IMR-90 (cell line): Measurements from ENCODE around the gene TTC24.

ENCODE experiments used
- BHLHE40 ChIP-seq: fragments of 150-350 bp; IDR thresholded peaks from 2 replicates; pipeline ENCODE4 v1.6.1; 2016; ENCODE audit warnings: mild to moderate bottlenecking, low read depth, low read length
- CEBPB ChIP-seq: IDR thresholded peaks from 2 replicates; pipeline ENCODE4 v1.6.1; 2012; ENCODE audit warnings: low read depth, low read length, improper control_type of control experiment
- CTCF ChIP-seq: conservative IDR thresholded peaks from 2 replicates; pipeline ENCODE4 v1.5.1; 2012; ENCODE audit warnings: mild to moderate bottlenecking, low read depth, low read length, improper control_type of control experiment
- FOS ChIP-seq: fragments of 150-350 bp; IDR thresholded peaks from 2 replicates; pipeline ENCODE4 v1.6.1; 2016; ENCODE audit warnings: low read depth, low read length
- MAZ ChIP-seq: IDR thresholded peaks from 2 replicates; pipeline ENCODE4 v1.6.1; 2012; ENCODE audit warnings: low read depth, mild to moderate bottlenecking, low read length, improper control_type of control experiment, moderate library complexity, borderline replicate concordance
- POLR2A ChIP-seq: IDR thresholded peaks from 2 replicates; pipeline ENCODE4 v1.6.1; 2012; ENCODE audit warnings: mild to moderate bottlenecking, low read depth, low read length
- RAD21 ChIP-seq: IDR thresholded peaks from 2 replicates; pipeline ENCODE4 v1.6.1; 2012; ENCODE audit warnings: low read length, improper control_type of control experiment
- RCOR1 ChIP-seq: IDR thresholded peaks from 2 replicates; pipeline ENCODE4 v1.6.1; 2012; ENCODE audit warnings: mild to moderate bottlenecking, low read length, improper control_type of control experiment; ENCODE audit not compliant: insufficient replicate concordance
- RFX5 ChIP-seq: IDR thresholded peaks from 2 replicates; pipeline ENCODE4 v1.8.0; 2012; ENCODE audit warnings: low read depth, mild to moderate bottlenecking, low read length, moderate library complexity
- SMC3 ChIP-seq: fragments of 150-350 bp; IDR thresholded peaks from 2 replicates; pipeline ENCODE4 v1.6.1; 2016; ENCODE audit warnings: low read depth, mild to moderate bottlenecking, antibody characterized with exemption, low read length, moderate library complexity
- USF2 ChIP-seq: fragments of 150-350 bp; IDR thresholded peaks from 2 replicates; pipeline ENCODE4 v1.6.1; 2017; ENCODE audit warnings: mild to moderate bottlenecking, antibody characterized with exemption, low read length, low read depth

GRCh38 chr1:156534424-156535060 is 45.0 kb upstream of the TTC24 start:
- no peak for TF ChIP-seq CTCF
- no peak for TF ChIP-seq POLR2A
- TF ChIP-seq RAD21: no peak
- TF ChIP-seq BHLHE40: no peak
- no peak for TF ChIP-seq RFX5
- TF ChIP-seq SMC3: no peak
- no peak for TF ChIP-seq RCOR1
- no peak for TF ChIP-seq MAZ
- no peak for TF ChIP-seq FOS
- TF ChIP-seq CEBPB: no peak
- TF ChIP-seq USF2: no peak
